ENCODE measurements around the gene UBE2L6.

DNA sequence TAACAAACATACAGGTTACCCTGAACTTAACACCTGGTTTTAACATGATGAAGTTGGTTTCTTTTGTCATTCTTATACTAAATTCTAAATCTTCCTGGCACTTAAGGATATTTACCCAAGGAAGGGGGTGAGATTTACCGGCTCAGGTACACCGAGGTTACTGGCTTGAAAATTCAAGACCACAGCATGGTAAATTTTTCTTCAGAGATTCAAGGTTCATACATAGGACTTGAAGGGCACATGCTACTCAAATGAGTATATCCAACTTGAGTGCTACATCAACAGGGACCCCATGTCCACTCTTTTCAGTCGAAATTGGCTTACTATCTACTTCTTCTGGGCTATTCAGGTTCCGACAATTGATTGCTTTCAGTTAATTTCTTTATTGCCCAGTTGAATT lies 42.7 kb upstream of the UBE2L6 start:
- TF ChIP-seq TCF12 (IDR thresholded peaks at IDR 0.05; ENCODE audit: low read depth) (no peak), TAF1 (IDR thresholded peaks at IDR 0.05; ENCODE audit: low read depth) (no peak), CEBPB (IDR thresholded peaks at IDR 0.05) (no peak), NFIC (IDR thresholded peaks at IDR 0.05) (no peak), REST (IDR thresholded peaks at IDR 0.05; ENCODE audit: low read depth) (no peak), RAD21 (IDR thresholded peaks at IDR 0.05; ENCODE audit: low read depth) (no peak)
- TF ChIP-seq, protein P1, sequence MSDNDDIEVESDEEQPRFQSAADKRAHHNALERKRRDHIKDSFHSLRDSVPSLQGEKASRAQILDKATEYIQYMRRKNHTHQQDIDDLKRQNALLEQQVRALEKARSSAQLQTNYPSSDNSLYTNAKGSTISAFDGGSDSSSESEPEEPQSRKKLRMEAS (IDR thresholded peaks at IDR 0.05) = no peak
